Measurements from ENCODE around the gene CTSC. TPM values are rescaled to one million over a fixed set of nuclear protein-coding genes. Genes with fewer than 3 reads are reported as not detected.

The CTSC gene
- total RNA-seq, 4 donors from 2014 or later: 38.5 to 167 (median 109) TPM

DNA sequence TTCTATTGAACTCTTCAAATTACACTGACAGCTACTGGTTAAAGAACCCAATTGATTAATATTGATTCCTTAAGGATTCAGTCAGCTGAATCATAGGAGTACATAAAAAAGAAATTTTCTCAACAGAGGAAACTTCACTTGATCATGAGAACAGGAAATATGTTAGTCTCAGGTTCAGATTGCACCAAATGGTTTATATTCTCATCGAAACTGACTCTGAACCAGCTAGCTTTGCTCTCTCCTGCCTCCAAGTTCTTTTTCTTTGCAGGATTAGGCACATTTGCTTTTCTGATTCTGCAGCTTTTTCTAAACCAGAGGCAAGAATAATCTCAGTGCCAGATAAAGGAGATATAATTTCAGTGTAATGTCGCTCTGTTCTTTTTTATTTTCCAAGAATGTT lies 33.2 kb upstream of the CTSC start:
- Histone ChIP-seq H3K4me3 (no peak overlapping the region), H3K36me3 (no peaks in the 10 kb centered on the region), H3K27ac (no peak overlapping the region), H3K9me3 (no peaks in the 10 kb centered on the region), H3K4me1 (no peaks in the 10 kb centered on the region), H3K27me3 (no peaks in the 10 kb centered on the region)
- intact Hi-C loops (cut with DNase I): no loop called here
- TF ChIP-seq POLR2A (IDR thresholded peaks at IDR 0.05): no peak
- TF ChIP-seq, protein P1, sequence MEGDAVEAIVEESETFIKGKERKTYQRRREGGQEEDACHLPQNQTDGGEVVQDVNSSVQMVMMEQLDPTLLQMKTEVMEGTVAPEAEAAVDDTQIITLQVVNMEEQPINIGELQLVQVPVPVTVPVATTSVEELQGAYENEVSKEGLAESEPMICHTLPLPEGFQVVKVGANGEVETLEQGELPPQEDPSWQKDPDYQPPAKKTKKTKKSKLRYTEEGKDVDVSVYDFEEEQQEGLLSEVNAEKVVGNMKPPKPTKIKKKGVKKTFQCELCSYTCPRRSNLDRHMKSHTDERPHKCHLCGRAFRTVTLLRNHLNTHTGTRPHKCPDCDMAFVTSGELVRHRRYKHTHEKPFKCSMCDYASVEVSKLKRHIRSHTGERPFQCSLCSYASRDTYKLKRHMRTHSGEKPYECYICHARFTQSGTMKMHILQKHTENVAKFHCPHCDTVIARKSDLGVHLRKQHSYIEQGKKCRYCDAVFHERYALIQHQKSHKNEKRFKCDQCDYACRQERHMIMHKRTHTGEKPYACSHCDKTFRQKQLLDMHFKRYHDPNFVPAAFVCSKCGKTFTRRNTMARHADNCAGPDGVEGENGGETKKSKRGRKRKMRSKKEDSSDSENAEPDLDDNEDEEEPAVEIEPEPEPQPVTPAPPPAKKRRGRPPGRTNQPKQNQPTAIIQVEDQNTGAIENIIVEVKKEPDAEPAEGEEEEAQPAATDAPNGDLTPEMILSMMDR (IDR thresholded peaks at IDR 0.05): no peak
- 88 to 90% methylated on average over 2 of the region's 2 CpGs for WGBS, 2 donors
- DNase-seq: no peak

DNA sequence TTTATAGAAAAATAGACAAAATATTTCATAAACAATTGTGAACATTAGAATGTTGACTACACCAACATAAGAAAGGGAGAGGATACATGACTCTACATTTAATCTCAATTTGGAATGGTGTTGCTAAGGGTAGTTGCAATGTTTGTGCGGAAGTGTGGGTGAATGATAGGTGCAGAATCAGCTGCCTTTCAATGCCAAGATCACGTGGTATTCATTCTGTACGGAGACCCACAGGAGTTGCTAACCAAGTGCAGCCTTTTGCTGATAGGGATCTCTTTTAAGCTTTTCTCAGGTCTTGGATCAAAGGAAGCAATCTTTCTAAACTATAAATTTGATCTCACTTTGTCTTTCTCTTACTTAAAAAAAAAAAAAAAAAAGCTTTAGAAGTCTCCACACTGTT lies 29.8 kb upstream of the CTSC start:
- Histone ChIP-seq H3K4me3 (no peak overlapping the region), H3K9me3 (no peaks in the 10 kb centered on the region), H3K36me3 (no peaks in the 10 kb centered on the region), H3K27ac (no peak overlapping the region), H3K4me1 (no peaks in the 10 kb centered on the region), H3K27me3 (no peaks in the 10 kb centered on the region)
- no peak for TF ChIP-seq POLR2A (IDR thresholded peaks at IDR 0.05)
- TF ChIP-seq, protein P1 (IDR thresholded peaks at IDR 0.05): no peak
- intact Hi-C loops (cut with DNase I): no loop called here
- 77 to 82% methylated on average over 3 of the region's 3 CpGs for WGBS, 2 donors
- DNase-seq: no peak

DNA sequence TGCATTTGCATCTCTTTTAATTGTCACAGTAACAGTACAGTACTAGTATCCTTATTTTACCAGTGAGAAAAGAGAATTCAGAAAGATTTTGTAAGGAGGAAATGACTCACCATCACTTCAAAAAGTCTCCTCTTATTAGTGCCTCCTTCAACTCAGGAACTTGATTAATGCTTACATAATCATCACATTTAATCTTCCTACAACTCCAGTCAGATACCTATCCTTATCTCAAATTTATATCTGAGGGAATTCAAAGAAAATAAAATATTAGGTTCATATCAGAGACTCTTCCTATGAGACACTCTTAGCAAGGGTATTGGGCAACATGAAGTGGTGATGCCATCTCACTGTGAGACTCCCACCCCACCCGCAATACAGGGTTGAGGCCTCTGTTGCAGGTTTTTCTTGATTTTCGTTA lies 26.1 kb upstream of the CTSC start:
- intact Hi-C loops (cut with DNase I): no loop called here
- no peaks in the 10 kb centered on the region for H3K4me1 ChIP-seq
- no peak overlapping the region for H3K27ac ChIP-seq
- no peak for DNase-seq
- TF ChIP-seq POLR2A (IDR thresholded peaks at IDR 0.05): no peak
- TF ChIP-seq, protein P1 (IDR thresholded peaks at IDR 0.05): no peak
- H3K9me3 ChIP-seq: no peaks in the 10 kb centered on the region
- H3K4me3 ChIP-seq: no peak overlapping the region
- no peaks in the 10 kb centered on the region for H3K36me3 ChIP-seq
- WGBS, 2 donors: 79 to 84% methylated on average over 2 of the region's 2 CpGs
- no peaks in the 10 kb centered on the region for H3K27me3 ChIP-seq

DNA sequence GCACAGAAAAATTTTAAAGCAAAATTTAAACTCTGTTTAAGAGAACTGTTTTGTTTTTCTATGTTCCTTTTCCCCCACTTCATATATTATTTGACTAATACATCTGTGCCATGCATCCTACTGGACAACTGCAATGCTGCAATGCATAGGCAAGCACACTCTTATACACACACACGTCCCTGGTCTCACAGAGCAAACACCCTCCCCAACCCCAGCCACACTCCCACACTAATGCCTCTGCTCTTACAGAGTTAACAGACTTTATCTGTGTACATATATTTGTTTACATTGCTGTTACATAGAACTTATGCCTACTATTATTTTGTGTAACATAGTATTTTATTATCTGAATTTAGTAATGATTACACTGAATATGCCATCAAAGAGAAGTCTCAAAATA lies 25.5 kb upstream of the CTSC start:
- Histone ChIP-seq H3K4me1 (peaks cover 0 to 3% (median under 1%) of the 10 kb centered on the region in 3 donors), H3K4me3 (no peak overlapping the region), H3K9me3 (no peaks in the 10 kb centered on the region), H3K36me3 (no peaks in the 10 kb centered on the region), H3K27ac (no peak overlapping the region), H3K27me3 (no peaks in the 10 kb centered on the region)
- intact Hi-C loops (cut with DNase I): no loop called here
- 76 to 81% methylated on average over 1 of the region's 1 CpG for WGBS, 2 donors
- no peak for DNase-seq
- TF ChIP-seq, protein P1 (IDR thresholded peaks at IDR 0.05): no peak
- no peak for TF ChIP-seq POLR2A (IDR thresholded peaks at IDR 0.05)

DNA sequence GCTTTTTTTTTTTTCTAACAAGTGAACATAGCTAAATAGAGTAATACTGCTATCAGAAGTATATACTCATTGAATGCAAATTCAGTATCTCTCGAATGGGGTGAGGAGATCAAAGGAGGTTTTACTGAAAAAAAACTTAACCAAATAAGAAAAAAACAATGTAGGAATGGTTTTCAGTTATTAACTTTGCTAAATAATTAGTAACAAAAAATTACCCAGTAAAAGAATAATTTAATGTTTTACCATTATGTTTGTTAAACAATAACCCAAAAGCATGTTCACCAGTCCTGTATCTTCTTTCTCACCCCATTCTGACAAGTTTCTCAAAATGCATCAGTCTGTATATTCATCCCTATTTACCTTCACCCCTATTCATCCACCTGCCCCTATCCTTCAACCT lies 22.6 kb upstream of the CTSC start:
- H3K36me3 ChIP-seq: no peaks in the 10 kb centered on the region
- intact Hi-C loops (cut with DNase I): no loop called here
- H3K4me3 ChIP-seq: no peak overlapping the region
- no peak overlapping the region for H3K27ac ChIP-seq
- no peaks in the 10 kb centered on the region for H3K9me3 ChIP-seq
- WGBS, 2 donors: 75 to 81% methylated on average over 1 of the region's 1 CpG
- TF ChIP-seq POLR2A (IDR thresholded peaks at IDR 0.05): no peak
- TF ChIP-seq, protein P1 (IDR thresholded peaks at IDR 0.05): no peak
- H3K27me3 ChIP-seq: no peaks in the 10 kb centered on the region
- peaks cover 0 to 10% (median 3%) of the 10 kb centered on the region in 3 donors for H3K4me1 ChIP-seq
- DNase-seq: no peak
